ENCODE measurements around the gene ALK.

The ALK gene

GRCh38 chr2:29235411-29235810 is 686.0 kb downstream of the ALK start:
- DNase-seq, result no peak

DNA sequence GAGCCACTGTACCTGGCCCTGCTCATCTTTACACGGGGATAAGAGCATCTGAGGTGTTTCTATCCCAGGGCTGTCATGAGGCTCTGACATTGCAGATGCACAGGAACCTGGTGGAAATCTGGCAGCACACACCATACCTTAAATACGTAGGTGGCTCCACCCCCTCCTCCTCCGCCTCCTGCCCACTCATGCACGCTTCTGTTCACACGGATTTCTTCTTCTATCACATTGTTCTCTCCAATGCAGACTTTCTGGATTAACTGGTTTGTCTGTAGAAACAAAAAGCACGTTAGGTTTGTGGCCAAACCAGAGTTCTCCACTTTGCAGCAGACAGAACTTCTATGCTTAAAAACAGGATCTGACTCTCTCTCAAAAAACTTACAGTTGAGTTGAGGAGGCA is 688.0 kb downstream of the ALK start:
- no peak for DNase-seq

DNA sequence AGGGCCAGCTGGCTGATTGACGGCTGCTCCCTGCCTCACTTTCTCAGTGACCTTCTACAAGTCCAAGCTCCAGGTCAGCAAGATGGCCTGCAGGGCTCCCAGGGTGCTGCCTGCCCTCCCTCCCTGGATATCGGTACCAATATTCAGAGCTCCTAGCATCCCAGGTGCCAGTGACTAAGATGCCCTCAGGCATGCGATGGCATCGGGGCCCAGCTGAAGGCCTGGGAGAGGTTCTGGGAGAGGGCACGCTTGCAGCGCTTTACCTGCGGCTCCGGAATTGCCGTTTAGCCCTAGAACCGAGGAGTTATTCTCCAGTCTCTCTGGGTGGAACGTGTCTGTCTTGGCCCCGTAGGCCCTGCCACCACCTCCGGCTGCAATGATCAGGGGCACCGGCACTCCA is 689.3 kb downstream of the ALK start:
- no peak for DNase-seq

GRCh38 chr2:29229640-29230039 is 691.7 kb downstream of the ALK start:
- DNase-seq, result no peak

DNA sequence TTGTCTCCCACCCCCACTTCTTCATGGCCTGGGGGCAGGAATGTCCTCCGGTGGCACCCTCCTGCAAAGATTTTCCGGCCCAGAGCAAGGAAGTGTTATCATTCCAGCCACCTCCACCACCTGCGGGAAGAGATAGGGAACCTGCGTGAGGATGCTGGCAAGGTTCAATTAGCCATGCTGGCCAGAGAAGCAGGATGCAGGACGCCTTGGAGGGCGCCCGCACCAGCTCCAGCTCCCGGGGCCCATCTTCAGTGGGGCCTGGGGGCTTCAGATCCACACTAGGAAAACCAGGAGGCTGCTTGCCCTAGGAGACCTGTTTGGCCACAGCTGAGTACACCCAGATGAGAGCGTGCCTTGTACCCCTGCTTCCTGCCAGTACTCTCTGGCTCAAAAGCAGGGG is 692.4 kb downstream of the ALK start:
- DNase-seq, result no peak

- DNase-seq, result no peak
These were observed 693.3 kb downstream of the ALK start for GRCh38 chr2:29227935-29228675.

GRCh38 chr2:29226808-29227207 is 694.6 kb downstream of the ALK start:
- no peak for DNase-seq

DNA sequence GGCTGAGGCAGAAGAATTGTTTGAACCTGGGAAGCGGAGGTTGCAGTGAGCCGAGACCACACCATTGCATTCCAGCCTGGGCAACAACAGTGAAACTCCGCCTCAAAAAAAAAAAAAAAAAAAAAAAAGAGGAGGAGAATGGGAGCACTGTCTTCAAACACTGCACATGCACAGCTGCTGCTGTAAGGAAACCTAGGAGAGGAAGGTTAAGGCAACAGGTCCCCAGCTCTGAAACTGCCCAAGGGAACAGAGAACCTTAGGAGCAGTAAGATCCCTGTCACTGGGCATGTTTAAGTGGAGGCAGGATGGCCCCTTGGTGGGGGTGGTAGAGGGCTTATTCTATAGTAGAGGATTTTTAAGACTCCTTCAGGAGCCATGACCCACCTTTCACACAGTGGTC is 695.0 kb downstream of the ALK start:
- DNase-seq, result no peak

GRCh38 chr2:29225814-29226213 is 695.6 kb downstream of the ALK start:
- DNase-seq, result no peak

DNA sequence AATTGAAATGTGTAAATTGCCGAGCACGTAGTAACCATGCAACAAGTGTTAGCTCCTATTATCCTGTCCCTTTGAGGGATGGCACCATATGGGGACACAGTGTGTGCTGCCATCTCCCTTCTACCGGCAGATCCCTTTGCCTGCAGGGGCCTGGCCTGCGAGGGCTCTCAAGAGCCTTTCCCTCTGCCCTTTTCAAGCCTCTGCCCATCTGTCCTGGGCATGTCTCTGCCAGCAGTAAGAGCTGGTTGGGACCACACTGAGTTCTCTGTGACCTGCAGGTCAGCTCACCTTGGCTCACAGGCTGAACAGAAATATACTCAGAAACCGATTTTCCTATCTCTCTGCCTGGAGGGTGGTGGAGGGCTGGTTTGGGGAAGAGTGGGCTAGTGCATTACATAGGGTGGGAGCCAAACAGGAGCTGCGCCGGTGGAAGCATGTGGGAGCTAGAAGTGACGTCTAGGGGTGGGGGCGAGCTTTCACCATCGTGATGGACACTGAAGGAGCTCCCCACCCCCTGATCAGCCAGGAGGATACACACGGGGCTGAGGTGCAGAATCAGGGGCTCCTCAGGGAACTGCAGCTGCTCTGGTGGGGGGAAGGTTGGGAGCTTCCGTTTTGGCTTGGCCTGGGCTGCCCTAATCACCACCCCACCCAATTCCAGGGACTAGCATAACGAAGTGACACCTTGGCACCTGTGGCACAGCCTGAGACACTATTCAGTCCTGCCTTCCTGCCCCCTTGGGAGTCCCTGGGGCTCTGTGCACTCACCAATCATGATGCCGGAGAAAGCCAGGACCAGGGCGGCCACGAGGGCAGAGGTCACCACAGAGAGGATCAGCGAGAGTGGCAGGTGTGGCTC is 696.5 kb downstream of the ALK start:
- no peak for DNase-seq

- no peak for DNase-seq
These were observed 697.3 kb downstream of the ALK start for GRCh38 chr2:29223851-29224692.

GRCh38 chr2:29223257-29223656 is 698.1 kb downstream of the ALK start:
- DNase-seq, result no peak

- DNase-seq, result no peak
These were observed 698.8 kb downstream of the ALK start for GRCh38 chr2:29222381-29223179.

DNA sequence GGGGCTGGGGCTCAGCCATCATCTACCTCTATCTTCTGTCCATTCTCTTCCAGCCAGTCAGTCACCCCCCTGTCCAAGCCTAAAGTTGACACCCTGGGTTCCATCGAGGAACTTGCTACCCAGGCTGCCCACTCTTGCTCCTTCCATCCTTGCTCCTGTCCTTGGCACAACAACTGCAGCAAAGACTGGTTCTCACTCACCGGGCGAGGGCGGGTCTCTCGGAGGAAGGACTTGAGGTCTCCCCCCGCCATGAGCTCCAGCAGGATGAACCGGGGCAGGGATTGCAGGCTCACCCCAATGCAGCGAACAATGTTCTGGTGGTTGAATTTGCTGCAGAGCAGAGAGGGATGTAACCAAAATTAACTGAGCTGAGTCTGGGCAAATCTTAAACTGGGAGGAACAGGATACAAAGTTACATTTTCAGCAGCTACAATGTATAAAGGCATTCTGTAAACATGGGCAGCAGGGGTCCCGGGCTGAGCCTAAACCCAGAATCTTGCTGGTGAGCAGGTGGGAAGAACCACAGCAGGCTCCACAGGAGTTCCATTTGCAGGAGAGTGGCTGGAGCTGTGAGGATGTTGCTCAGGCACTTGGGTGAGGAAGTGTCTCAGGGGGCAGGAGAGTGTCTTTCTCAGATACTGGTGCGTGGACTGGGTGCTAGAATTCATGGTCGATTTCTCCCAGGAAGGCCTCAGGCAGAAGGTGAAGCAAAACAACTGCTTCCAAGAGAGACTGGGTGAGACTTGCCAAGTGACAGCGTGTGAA is 700.7 kb downstream of the ALK start:
- DNase-seq, result no peak

- no peak for DNase-seq
These were observed 702.0 kb downstream of the ALK start for GRCh38 chr2:29219374-29219773.

- DNase-seq, result no peak
These were observed 702.7 kb downstream of the ALK start for GRCh38 chr2:29218550-29219125.

DNA sequence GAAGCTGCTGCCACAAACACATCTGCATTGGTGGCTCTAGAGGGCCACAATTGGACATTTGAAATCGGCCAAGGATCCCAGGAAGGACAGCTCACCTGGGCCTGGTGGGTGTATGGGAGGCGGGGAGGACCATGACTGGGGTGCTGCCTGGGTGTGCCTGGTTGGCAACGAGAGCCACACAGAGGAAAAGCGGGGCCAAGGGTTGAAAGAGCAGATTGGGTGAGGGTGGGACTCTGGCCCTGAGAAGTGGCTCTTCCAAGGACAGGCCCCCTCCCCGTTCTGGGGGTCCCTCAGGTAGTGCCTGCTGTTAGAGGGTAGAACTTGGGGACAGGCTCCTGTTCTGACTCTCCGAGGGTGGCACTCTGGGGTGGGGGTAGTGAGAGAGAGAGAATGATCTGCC is 703.3 kb downstream of the ALK start:
- DNase-seq, result no peak

- DNase-seq, result no peak
These were observed 704.8 kb downstream of the ALK start for GRCh38 chr2:29216609-29216909.

GRCh38 chr2:29215739-29216608 is 705.4 kb downstream of the ALK start:
- no peak for DNase-seq

DNA sequence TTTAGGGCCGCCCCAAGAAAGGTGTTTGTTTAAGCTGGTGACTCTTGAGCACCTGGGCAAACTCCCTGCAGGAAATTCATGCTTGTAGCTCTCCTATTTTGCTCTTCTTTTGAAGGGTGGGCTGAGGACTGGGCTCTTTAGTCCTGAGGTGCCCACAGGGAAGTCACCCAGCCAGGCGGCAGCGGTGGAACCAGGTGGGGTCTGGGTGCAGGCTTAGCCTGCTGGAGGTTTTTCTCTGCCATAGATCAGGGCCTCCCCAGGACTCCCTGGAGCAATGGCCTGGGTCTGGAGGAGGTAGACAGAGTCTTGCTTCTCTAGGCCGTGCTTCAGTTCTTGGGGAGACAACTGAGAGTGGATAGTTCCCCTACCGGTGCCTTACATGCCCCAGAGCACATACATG is 706.3 kb downstream of the ALK start:
- DNase-seq, result no peak

DNA sequence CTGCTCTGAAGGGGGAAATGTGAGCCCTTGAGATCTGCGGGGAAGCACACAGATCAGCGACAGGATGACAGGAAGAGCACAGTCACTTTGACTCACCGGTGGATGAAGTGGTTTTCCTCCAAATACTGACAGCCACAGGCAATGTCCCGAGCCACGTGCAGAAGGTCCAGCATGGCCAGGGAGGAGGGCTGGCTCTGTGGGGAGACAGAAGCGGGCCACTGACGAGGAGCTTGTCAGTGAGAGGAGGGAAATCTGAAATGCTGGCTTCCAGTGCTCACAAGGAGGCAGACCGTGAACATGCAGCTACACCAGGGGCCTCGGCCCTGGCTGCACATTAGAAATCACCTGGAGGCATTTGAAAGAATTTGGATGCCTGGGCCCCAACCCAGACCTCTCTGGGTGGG is 707.5 kb downstream of the ALK start:
- DNase-seq, result no peak
